Lower lobe of right lung (tissue), 2 donors: ENCODE data around the gene SPAG17. TPM values are rescaled to one million over a fixed set of nuclear protein-coding genes. Genes with fewer than 3 reads are reported as not detected.
A peak's percentile ranks its signal among the peaks of the same experiment; 100 is the strongest.

Experiments used
- ATAC-seq, 2 donors: fragments of 200-7000 bp; cut with Tn5 transposase; one replicate each; pipeline ENCODE4 v1.9.1; 2020 to 2022; ENCODE audit warnings: mild to moderate bottlenecking in 2 of 2, moderate library complexity in 2 of 2
- DNase-seq: peaks from one replicate; pipeline ENCODE4 v3.0.0-alpha.2; 2020
- H3K27ac ChIP-seq: fragments of 200-600 bp; one replicate; pipeline ENCODE4 v1.8.0; 2022
- H3K27me3 ChIP-seq: fragments of 200-600 bp; one replicate; pipeline ENCODE4 v1.8.0; 2022; ENCODE audit warnings: low read depth
- H3K36me3 ChIP-seq: fragments of 200-600 bp; one replicate; pipeline ENCODE4 v1.8.0; 2022; ENCODE audit warnings: mild to moderate bottlenecking
- H3K4me1 ChIP-seq: fragments of 200-600 bp; one replicate; pipeline ENCODE4 v1.8.0; 2022
- H3K4me3 ChIP-seq: fragments of 200-600 bp; one replicate; pipeline ENCODE4 v1.8.0; 2022; ENCODE audit warnings: mild to moderate bottlenecking
- H3K9me3 ChIP-seq: fragments of 200-600 bp; one replicate; pipeline ENCODE4 v1.8.0; 2022
- CTCF ChIP-seq: fragments of 200-600 bp; IDR thresholded peaks from one replicate; pipeline ENCODE4 v1.8.0; 2022; ENCODE audit warnings: antibody characterized with exemption, mild to moderate bottlenecking
- intact Hi-C: fragments of 100-400 bp; cut with DNase I; formaldehyde crosslinking; loops from one replicate; pipeline ENCODE4 v1.11.0; 2022
- total RNA-seq: library from RNA; stranded (reverse); fragmentation: NEBNext Ultra II Directional; extraction: Animal tissue kit (Norgen Biotek cat#: 25700); gene quantifications from one replicate; pipeline ENCODE4 v1.2.1, GENCODE V29; 2021
- donor health status: DM: no; HTN: yes; CAD: no; lungs with severe emphysema.

The SPAG17 gene
- total RNA-seq, 1 donor from 2014 or later = 9.9 TPM

GRCh38 chr1:117985973-117986372 lies 199.1 kb downstream of the SPAG17 start:
- H3K36me3 ChIP-seq = no peaks in the 10 kb centered on the region
- intact Hi-C loops = no loop called here
- H3K27me3 ChIP-seq = no peaks in the 10 kb centered on the region
- no peak overlapping the region for H3K4me3 ChIP-seq
- TF ChIP-seq CTCF = no peak
- no peak overlapping the region for H3K27ac ChIP-seq
- H3K9me3 ChIP-seq = no peaks in the 10 kb centered on the region
- no peak for DNase-seq
- ATAC-seq = no peak
- no peaks in the 10 kb centered on the region for H3K4me1 ChIP-seq

DNA sequence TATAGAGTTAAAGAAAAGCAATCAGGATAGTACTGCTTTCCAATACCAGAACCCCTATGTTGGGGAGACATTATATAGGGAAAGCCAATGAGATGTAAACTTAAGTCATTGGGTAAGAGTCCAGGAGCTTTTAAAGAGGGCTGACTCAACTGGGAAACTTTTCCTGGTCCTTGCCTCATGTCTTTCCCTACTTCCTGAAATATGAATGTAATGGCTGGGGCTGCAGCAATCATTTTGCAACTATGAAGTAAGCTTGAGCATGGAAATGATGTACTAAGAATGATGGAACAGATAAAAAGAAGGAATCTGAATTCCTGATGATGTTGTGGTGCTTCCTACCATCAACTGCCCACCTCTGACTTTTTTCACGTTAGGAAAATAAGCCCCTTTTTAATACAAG lies 199.8 kb downstream of the SPAG17 start:
- ATAC-seq (no peak), DNase-seq (no peak)
- Histone ChIP-seq H3K27ac (no peak overlapping the region), H3K27me3 (no peaks in the 10 kb centered on the region), H3K9me3 (no peaks in the 10 kb centered on the region), H3K4me1 (no peaks in the 10 kb centered on the region), H3K36me3 (no peaks in the 10 kb centered on the region), H3K4me3 (no peak overlapping the region)
- no peak for TF ChIP-seq CTCF
- intact Hi-C loops = no loop called here

DNA sequence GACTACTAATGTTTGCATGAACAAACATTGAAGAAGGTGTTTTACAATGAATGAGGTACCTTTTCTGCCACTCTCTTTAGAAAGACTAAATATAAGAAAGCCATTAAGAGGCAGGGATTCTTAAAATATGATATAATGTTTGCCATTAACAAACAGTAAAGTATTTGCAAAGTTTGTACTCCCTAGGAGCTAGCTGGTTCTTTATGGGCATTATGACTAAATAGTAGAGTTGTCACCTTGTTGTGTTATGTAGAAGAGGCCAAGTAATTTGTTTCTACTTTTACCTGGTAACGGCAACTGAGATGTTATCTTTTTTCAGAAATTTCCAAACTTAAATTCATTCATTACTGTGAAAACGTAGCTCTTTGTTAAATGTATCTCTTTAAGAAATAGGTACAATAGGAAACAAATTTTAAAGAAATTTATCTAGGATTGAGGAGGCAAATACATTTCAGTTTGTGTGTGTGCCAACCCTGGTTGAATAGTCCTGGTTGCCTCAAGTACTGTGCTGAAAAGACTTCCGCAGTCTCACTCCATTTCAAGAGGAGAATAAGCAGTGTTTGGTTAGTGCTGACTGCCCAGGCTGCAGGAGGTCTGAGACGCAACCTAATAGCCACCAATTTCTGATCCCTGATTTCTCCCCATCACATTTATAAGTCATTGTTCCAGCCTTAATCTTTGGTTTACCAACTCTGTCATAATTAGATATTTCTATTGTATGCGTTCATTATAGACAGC lies 203.4 kb downstream of the SPAG17 start:
- no peak overlapping the region for H3K27ac ChIP-seq
- H3K4me3 ChIP-seq = no peak overlapping the region
- intact Hi-C loops = no loop called here
- DNase-seq (no peak), ATAC-seq (peak; percentile 79 to 87)
- no peak for TF ChIP-seq CTCF
- no peaks in the 10 kb centered on the region for H3K9me3 ChIP-seq
- no peaks in the 10 kb centered on the region for H3K4me1 ChIP-seq
- no peaks in the 10 kb centered on the region for H3K36me3 ChIP-seq
- H3K27me3 ChIP-seq = no peaks in the 10 kb centered on the region

DNA sequence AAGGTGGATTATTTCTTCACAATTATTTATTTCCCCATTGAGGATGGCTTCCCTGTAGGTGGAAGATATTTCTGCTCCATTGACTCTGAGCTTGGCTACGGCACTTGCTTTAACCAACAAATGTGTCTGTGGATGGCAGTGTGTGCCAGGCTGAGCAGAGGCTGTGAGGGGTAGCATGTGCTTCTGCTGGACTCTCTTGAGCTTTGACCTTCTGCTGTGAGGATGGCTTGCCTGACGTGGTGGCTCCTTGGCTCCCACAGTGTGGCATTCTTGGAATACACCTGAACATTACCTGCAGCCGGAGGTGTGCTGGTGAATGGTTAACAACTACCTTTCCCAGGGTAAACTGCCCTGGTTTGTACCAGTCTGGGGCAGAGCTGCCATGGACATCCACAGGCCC lies 208.6 kb downstream of the SPAG17 start:
- intact Hi-C loops = no loop called here
- no peak for TF ChIP-seq CTCF
- Histone ChIP-seq H3K27ac (no peak overlapping the region), H3K36me3 (no peaks in the 10 kb centered on the region), H3K4me3 (no peak overlapping the region), H3K4me1 (no peaks in the 10 kb centered on the region), H3K9me3 (no peaks in the 10 kb centered on the region), H3K27me3 (no peaks in the 10 kb centered on the region)
- no peak for DNase-seq
- ATAC-seq = no peak

DNA sequence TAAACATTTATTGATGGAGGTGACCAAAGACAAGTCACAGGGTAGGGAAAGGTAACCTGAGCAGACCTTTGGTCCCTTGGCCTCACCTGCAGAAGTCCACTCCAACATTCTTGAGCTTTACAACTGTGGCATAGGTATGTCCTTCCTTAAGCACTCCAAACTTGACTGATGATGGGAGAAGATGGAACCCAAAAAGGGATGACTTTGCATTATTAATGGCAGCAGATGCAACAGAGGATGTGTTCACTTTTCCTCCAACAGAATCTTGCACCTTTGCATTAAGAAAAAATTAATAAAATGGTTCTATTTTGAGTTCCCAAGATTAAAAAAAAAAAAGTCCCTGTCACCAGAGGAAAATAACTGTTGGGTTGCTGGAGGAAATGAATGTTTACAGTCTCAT lies 213.3 kb downstream of the SPAG17 start:
- intact Hi-C loops = no loop called here
- ATAC-seq = no peak
- Histone ChIP-seq H3K4me1 (no peaks in the 10 kb centered on the region), H3K27ac (no peak overlapping the region), H3K9me3 (no peaks in the 10 kb centered on the region), H3K36me3 (no peaks in the 10 kb centered on the region), H3K27me3 (no peaks in the 10 kb centered on the region), H3K4me3 (no peak overlapping the region)
- no peak for TF ChIP-seq CTCF
- DNase-seq = no peak
